ENCODE results near the gene NKD2.

GRCh38 chr5:999724-1000123 is 8.9 kb upstream of the NKD2 start:
- TF ChIP-seq CTCF (conservative IDR thresholded peaks at IDR 0.05) = no peak
- TF ChIP-seq EZH2 (IDR thresholded peaks at IDR 0.05; ENCODE audit: low read depth) = no peak
